GM19467 (cell line): ENCODE data around the gene DDX5.

Experiments used
- ATAC-seq: cut with Tn5 transposase; IDR thresholded peaks from one replicate; pipeline ENCODE4 v1.9.1; 2021; ENCODE audit warnings: mild to moderate bottlenecking, moderate library complexity; ENCODE audit not compliant: unreplicated experiment

DDX5 gene

GRCh38 chr17:64506201-64506575, at the start of gene DDX5:
Gene DDX5, minus strand, starts transcription at chr17:64506289. Its CDS starts 170 bp downstream, at chr17:64506119.
- ATAC-seq = peak; percentile 49

DNA sequence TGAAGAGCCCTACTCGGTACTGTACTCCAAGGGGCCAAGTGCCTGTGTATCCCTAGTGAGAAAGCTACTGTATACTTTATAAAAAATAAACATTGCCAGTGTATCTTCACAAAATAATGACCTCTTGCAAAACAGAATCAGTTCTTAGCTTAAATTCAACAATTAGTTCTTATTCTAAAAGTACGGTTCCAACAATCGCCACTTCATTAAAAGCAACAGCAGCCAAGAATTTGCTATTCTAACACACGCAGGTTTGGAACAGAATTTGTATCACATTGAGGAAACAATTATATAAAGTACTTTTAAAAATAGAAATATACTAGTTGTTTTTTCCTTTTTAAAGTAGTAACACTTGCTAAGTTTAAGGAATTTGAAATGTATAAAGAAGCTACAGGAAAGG, 49.2 kb upstream of the DDX5 start:
- ATAC-seq = no peak

GRCh38 chr17:64554028-64554637, 48.0 kb upstream of the DDX5 start:
- no peak for ATAC-seq

DNA sequence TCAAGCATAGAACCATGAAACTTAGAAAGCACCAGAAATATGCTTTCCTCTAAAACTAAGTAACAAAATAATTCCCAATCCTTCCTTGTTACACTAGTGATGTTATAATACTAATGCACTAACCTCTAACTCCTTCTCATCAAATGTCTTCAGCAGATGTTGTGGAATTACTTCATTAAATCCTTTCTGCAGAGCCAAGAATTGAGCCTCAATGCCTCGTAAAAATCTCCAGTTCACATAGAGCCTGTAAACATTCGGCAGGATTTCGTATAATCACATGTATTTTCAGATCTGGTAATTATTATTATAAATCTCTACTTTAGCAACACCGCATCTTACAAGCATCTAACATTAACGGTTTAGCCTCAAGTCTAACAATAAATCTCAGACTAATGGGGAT, 45.4 kb upstream of the DDX5 start:
- ATAC-seq = no peak

DNA sequence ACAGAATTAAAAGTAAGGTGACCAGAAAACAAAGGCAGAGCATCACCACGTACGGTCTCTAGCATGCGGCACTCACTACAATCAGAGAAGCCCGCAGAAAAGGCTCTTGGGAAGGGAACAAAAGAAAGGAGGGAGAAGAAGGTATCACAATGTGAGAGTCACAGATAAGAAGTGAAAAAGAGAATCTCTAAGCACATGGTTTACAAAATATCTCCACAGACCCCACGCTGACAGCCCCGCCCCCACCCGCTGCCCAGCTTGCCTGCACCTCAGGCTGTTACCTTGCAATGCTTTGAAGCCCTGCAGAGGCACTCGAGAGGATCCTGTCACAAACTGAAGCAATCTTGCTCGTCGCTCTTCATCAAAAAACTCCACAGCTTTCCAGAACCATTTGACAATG, 41.2 kb upstream of the DDX5 start:
- ATAC-seq = no peak

DNA sequence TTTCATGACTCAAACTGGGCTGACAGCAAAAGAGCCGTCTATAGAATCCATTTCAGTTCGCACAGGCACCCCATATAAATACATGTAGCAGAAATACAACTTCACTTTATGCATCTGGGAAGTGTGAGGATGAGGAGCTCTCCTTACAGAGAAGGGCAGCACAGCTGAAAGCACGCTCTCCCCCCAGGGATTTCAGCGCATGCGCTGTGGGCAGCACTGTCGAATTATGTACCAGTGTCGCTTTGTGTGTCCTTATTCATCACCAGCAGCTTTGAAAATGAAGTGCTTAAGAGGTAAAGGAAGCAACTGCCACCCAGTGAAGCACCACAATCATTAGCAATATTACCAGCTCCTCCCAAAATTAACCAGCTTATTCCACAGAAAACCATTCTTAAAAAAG, 40.6 kb upstream of the DDX5 start:
- no peak for ATAC-seq

DNA sequence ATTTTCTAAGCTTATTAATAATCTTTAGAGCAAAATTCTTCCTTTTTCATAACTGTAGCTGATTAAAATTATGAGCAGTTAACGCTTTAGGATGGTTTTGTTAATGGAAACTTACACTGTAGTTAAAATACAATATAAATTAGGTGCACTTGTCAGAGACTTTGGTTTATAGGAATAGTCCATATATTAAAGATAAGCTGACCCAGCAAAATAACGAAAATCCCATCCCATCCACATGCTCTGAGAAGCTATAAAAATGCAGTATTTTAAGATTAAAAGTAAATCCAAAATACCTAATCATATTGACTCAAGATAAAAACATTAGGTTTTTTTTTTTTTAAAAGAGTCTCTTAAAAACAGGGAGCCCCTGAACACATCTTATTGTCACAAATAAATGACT, 38.7 kb upstream of the DDX5 start:
- ATAC-seq = no peak

GRCh38 chr17:64540118-64540776, 34.2 kb upstream of the DDX5 start:
- ATAC-seq = no peak

GRCh38 chr17:64538508-64539130, 32.5 kb upstream of the DDX5 start:
- ATAC-seq = no peak

GRCh38 chr17:64537488-64537887, 31.4 kb upstream of the DDX5 start:
- no peak for ATAC-seq

GRCh38 chr17:64536913-64537312, 30.8 kb upstream of the DDX5 start:
- no peak for ATAC-seq

GRCh38 chr17:64535357-64535756, 29.3 kb upstream of the DDX5 start:
- ATAC-seq = no peak

GRCh38 chr17:64534187-64534586, 28.1 kb upstream of the DDX5 start:
- ATAC-seq = no peak

- no peak for ATAC-seq
Measured at GRCh38 chr17:64533784-64534183, 27.7 kb upstream of the DDX5 start.

- no peak for ATAC-seq
Measured at GRCh38 chr17:64532409-64532808, 26.3 kb upstream of the DDX5 start.

DNA sequence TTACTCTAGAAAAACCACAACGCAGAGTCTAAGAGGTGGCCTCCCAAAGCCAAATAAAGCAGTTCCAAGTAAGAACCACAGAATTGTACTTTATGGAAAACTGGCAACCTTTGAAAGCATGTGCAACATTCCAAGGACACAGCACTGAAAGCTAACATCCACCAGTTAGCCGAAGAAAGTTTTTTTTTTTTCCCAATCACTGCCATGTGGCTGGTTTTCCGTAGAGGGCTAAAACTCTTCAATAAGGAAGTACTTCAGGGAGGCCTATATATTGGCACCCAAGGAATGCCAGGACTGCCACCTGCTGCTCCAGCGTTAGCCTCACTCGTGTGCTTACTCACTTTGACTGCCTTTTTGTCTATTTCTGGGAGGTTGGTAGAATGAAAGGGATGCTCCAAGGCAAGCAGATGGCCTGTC, 25.9 kb upstream of the DDX5 start:
- ATAC-seq = no peak

- ATAC-seq = no peak
Measured at GRCh38 chr17:64529221-64529620, 23.1 kb upstream of the DDX5 start.

DNA sequence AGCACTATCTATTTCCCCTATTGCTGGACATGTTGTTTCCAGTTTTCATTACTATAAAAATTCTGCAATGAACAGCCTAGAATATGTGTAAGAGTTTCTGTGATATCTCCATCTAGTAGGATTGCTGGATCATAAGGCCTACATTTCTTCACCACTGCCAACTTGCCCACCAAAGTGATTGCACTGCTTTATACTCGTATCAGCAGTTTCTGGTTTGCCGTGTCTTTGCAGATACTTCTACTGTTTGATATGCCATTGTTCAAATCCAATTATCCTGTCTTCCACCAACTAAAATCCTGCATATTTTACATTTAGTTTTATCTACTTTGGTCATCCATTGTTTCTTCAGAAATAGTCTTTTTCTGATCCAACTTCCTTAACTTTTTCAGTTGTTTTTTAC, 21.8 kb upstream of the DDX5 start:
- no peak for ATAC-seq

- no peak for ATAC-seq
Measured at GRCh38 chr17:64520359-64520758, 14.3 kb upstream of the DDX5 start.

DNA sequence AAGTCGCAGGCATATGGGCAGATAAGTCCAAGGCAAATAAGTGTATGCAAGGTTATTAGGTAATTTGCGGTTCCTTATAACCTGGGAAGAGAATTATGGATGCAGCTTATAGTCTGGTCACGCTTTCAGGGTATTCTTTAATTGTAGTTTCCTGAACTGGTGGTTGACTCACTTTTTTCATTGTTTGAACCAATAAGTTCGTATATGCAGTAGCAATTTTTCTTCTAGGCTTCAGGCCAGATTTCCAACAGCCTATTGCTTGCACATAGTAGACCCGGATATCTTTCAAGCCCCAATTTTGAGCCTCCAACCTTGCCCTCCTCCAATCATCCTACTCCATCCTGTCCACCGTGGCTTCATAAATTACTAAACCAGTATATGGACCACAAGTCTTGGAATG, 13.5 kb upstream of the DDX5 start:
- ATAC-seq = no peak

DNA sequence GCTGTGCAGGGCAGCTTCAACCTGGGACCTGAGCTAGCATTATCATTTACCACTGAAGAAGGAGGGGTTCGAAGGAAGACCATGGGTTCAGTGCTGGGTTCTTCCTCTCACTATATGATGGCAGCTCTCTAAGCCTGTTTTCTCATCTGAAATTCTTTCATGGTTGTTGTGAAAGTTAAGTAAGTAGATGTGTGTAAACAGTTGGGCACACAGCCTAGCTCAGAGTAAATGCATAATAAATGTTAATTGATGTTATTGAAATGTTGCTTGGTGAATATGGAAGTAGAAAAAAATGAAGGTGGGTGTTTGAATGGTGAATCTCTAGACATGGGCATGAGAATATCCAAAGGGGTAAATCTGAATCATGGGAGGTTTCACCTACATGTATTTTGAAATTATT, 9.7 kb upstream of the DDX5 start:
- ATAC-seq = no peak

DNA sequence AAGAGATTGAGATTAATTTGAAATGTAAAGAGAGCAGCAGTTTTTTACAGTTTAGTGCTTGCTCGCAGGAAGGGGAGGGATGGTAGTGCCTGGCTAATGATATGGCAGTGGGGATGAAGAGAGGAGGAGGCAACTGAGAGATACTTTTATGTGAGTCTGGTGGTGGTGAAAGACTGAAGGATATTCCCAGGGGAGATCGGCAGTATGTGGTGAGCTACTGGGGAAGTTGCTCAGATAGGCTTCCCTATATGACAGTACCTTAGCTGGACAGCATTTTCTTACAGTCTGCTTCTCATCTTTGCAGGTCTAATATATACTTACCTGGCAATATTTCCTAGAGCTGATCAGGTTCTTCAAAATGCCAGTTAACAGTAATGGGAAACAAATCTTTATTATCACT, 9.3 kb upstream of the DDX5 start:
- no peak for ATAC-seq

- ATAC-seq = no peak
Measured at GRCh38 chr17:64509179-64509578, 3.1 kb upstream of the DDX5 start.
